Subcutaneous abdominal adipose tissue (tissue), 5 donors: ENCODE measurements around the gene CDKN2D.

Experiments used
- H3K27ac ChIP-seq: one replicate; pipeline ENCODE4 v1.7.0; 2013; ENCODE audit warnings: low read depth, mild to moderate bottlenecking, inconsistent platforms, low read length, moderate library complexity
- H3K27me3 ChIP-seq, 5 donors: one replicate each; pipeline ENCODE4 v1.7.0; 2013; ENCODE audit warnings: low read length in 5 of 5, inconsistent platforms in 1 of 5; ENCODE audit not compliant: control insufficient read depth in 5 of 5, insufficient read depth in 4 of 5
- H3K36me3 ChIP-seq, 5 donors: one replicate each; pipeline ENCODE4 v1.7.0; 2013; ENCODE audit warnings: low read length in 5 of 5; ENCODE audit not compliant: control insufficient read depth in 5 of 5, insufficient read depth in 5 of 5
- H3K4me1 ChIP-seq, 5 donors: one replicate each; pipeline ENCODE4 v1.7.0; 2013; ENCODE audit warnings: low read length in 5 of 5, mild to moderate bottlenecking in 3 of 5, moderate library complexity in 1 of 5; ENCODE audit not compliant: control insufficient read depth in 5 of 5, insufficient read depth in 5 of 5
- H3K4me3 ChIP-seq, 5 donors: one replicate each; pipeline ENCODE4 v1.7.0; 2013; ENCODE audit warnings: low read length in 5 of 5, low read depth in 1 of 5
- H3K9ac ChIP-seq, 5 donors: one replicate each; pipeline ENCODE4 v1.7.0; 2013; ENCODE audit warnings: low read length in 5 of 5, mild to moderate bottlenecking in 4 of 5, moderate library complexity in 3 of 5
- H3K9me3 ChIP-seq, 5 donors: one replicate each; pipeline ENCODE4 v1.7.0; 2013; ENCODE audit warnings: low read length in 5 of 5; ENCODE audit not compliant: control insufficient read depth in 5 of 5
- donor health status: healthy.
- donor health status: healthy.
- donor health status: healthy.
- donor health status: healthy.
- donor health status: healthy.

CDKN2D gene

GRCh38 chr19:10602330-10603083, 33.7 kb upstream of the CDKN2D start:
- Histone ChIP-seq H3K27ac (peak overlapping the region; percentile 88), H3K9me3 (no peaks in the 10 kb centered on the region), H3K9ac (peak overlapping the region; percentile 80 to 96 (median 89)), H3K27me3 (no peaks in the 10 kb centered on the region), H3K36me3 (no peaks in the 10 kb centered on the region), H3K4me3 (peak overlapping the region; percentile 87 to 97 (median 92)), H3K4me1 (peaks cover 3 to 34% (median 29%) of the 10 kb centered on the region in 5 donors)

GRCh38 chr19:10601999-10602329, 33.2 kb upstream of the CDKN2D start:
- H3K36me3 ChIP-seq: no peaks in the 10 kb centered on the region
- H3K9ac ChIP-seq: no peak overlapping the region
- H3K27ac ChIP-seq: no peak overlapping the region
- H3K9me3 ChIP-seq: no peaks in the 10 kb centered on the region
- H3K27me3 ChIP-seq: no peaks in the 10 kb centered on the region
- peak overlapping the region in 3 of 5 donors; percentile 18 to 97 (median 47) for H3K4me3 ChIP-seq
- H3K4me1 ChIP-seq: peaks cover 3 to 37% (median 30%) of the 10 kb centered on the region in 5 donors

- no peaks in the 10 kb centered on the region for H3K27me3 ChIP-seq
- no peak overlapping the region for H3K9ac ChIP-seq
- H3K4me1 ChIP-seq: peaks cover 5 to 49% (median 34%) of the 10 kb centered on the region in 5 donors
- no peak overlapping the region for H3K27ac ChIP-seq
- no peaks in the 10 kb centered on the region for H3K9me3 ChIP-seq
- H3K36me3 ChIP-seq: no peaks in the 10 kb centered on the region
- no peak overlapping the region for H3K4me3 ChIP-seq
These were observed 31.4 kb upstream of the CDKN2D start for GRCh38 chr19:10600149-10600548.

DNA sequence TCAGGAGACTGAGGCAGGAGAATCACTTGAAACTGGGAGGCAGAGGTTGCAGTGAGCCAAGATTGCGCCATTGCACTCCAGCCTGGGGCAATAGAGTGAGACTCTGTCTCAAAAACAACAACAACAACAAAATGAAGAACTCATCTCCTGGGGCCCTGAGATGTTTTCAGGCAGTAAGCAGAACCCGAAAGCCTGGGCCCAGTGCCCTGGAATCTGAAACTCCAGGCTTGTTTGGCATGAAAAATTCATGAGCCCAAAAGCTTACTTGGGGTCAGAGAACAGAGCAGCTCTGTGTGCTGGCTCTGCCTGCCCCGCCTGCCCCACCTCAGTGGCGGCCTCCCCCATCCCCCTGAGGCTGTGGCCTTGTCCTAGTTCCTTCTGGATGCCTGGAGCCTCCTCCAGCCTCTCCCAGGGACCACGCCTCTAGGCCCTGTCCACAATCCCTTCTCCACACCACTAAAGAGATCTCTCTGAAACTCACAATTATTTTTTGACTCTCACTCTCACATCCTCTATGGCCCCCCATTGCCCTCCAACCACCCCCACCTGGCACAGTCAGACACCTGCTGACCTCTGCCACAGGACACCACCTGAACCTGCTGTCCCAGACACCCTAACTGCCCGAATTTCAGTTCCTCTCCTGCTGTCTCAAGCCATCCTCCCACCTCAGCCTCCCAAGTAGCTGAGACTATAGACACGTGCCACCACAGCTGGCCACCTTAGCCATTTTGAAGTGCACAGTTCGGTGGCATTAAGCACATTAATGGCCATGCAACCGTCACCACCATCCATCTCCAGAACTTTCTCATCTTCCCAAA, 25.2 kb upstream of the CDKN2D start:
- H3K27me3 ChIP-seq: peaks cover 0 to 2% (median 0%) of the 10 kb centered on the region in 5 donors
- no peak overlapping the region for H3K27ac ChIP-seq
- no peak overlapping the region for H3K9ac ChIP-seq
- H3K9me3 ChIP-seq: no peaks in the 10 kb centered on the region
- peaks cover 5 to 33% (median 20%) of the 10 kb centered on the region in 5 donors for H3K4me1 ChIP-seq
- H3K4me3 ChIP-seq: no peak overlapping the region
- H3K36me3 ChIP-seq: no peaks in the 10 kb centered on the region

- H3K9me3 ChIP-seq: no peaks in the 10 kb centered on the region
- H3K36me3 ChIP-seq: no peaks in the 10 kb centered on the region
- no peak overlapping the region for H3K4me3 ChIP-seq
- H3K27me3 ChIP-seq: peaks cover 0 to 2% (median 0%) of the 10 kb centered on the region in 5 donors
- peaks cover 5 to 33% (median 20%) of the 10 kb centered on the region in 5 donors for H3K4me1 ChIP-seq
- H3K9ac ChIP-seq: no peak overlapping the region
- no peak overlapping the region for H3K27ac ChIP-seq
These were observed 24.4 kb upstream of the CDKN2D start for GRCh38 chr19:10593148-10593547.

GRCh38 chr19:10587839-10588150, 19.0 kb upstream of the CDKN2D start:
- H3K4me3 ChIP-seq: no peak overlapping the region
- no peaks in the 10 kb centered on the region for H3K36me3 ChIP-seq
- peaks cover 0 to 5% (median 0%) of the 10 kb centered on the region in 5 donors for H3K4me1 ChIP-seq
- peaks cover 0 to 11% (median 7%) of the 10 kb centered on the region in 5 donors for H3K27me3 ChIP-seq
- H3K27ac ChIP-seq: no peak overlapping the region
- no peak overlapping the region for H3K9ac ChIP-seq
- no peaks in the 10 kb centered on the region for H3K9me3 ChIP-seq

DNA sequence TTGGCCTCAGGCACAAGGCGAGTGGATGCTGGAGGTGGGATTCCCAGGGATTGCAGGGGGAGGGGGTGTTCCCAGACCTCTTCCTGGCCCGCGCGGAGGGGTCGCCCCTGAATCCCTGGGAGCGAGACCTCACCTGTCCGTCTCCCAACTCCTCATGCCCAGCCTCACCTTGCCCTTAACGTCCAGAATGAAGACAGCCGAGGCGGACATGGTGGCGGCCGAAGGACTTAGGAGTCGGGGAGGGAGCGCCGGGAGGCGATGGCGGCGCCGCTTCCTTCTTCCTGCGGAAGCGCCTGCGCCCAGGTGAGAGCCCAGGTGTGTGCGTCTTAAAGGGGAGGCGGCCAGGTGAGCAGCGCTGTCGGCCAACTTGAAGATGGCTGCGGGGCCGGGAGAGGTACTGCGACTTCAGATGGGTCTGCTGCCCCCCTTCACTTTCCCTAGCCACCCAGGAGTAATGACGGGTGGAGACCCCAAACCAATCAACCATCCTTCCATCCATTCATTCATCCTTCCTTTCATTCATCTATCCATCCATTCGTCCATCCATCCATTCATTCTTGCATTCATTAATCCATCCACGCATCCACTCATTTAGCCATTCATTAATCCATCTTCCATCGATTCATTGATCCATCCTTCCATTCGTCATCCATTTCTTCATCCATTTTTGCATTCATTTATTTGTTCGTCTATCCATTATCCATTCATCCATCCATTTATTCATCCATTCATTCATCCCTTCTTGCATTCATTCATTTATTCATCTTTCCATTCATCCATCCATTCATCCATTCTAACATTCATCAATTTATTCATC, 18.5 kb upstream of the CDKN2D start, which contains the start of gene AP1M2:
Gene AP1M2 (minus strand): TSS at position 291 of the 817 bp plus-strand sequence. CDS start 81 bp downstream, at position 210.
- Histone ChIP-seq H3K4me1 (peaks cover 0 to 5% (median 0%) of the 10 kb centered on the region in 5 donors), H3K9ac (no peak within 1 kb of the TSS), H3K27me3 (peaks cover 0 to 11% (median 7%) of the 10 kb centered on the region in 5 donors), H3K36me3 (no peaks in the 10 kb centered on the region), H3K9me3 (no peaks in the 10 kb centered on the region), H3K27ac (no peak within 1 kb of the TSS), H3K4me3 (no peak within 1 kb of the TSS)

- Histone ChIP-seq H3K4me3 (no peak overlapping the region), H3K27me3 (peaks cover 0 to 11% (median 7%) of the 10 kb centered on the region in 5 donors), H3K9ac (no peak overlapping the region), H3K4me1 (peaks cover 0 to 6% (median 1%) of the 10 kb centered on the region in 5 donors), H3K27ac (no peak overlapping the region), H3K36me3 (no peaks in the 10 kb centered on the region), H3K9me3 (no peaks in the 10 kb centered on the region)
These were observed 17.6 kb upstream of the CDKN2D start for GRCh38 chr19:10586396-10586795.

GRCh38 chr19:10583036-10583776, 14.4 kb upstream of the CDKN2D start:
- no peaks in the 10 kb centered on the region for H3K36me3 ChIP-seq
- no peaks in the 10 kb centered on the region for H3K9me3 ChIP-seq
- no peak overlapping the region for H3K9ac ChIP-seq
- no peak overlapping the region for H3K27ac ChIP-seq
- H3K27me3 ChIP-seq: peaks cover 0 to 11% (median 6%) of the 10 kb centered on the region in 5 donors
- H3K4me1 ChIP-seq: peaks cover 0 to 11% (median 7%) of the 10 kb centered on the region in 5 donors
- H3K4me3 ChIP-seq: no peak overlapping the region
